Measurements from ENCODE around the gene LGR6. TPM values are rescaled to one million over a fixed set of nuclear protein-coding genes. Genes with fewer than 3 reads are reported as not detected.

LGR6 gene
- total RNA-seq, 1 experiment from 2014 or later, result 1.0 TPM

DNA sequence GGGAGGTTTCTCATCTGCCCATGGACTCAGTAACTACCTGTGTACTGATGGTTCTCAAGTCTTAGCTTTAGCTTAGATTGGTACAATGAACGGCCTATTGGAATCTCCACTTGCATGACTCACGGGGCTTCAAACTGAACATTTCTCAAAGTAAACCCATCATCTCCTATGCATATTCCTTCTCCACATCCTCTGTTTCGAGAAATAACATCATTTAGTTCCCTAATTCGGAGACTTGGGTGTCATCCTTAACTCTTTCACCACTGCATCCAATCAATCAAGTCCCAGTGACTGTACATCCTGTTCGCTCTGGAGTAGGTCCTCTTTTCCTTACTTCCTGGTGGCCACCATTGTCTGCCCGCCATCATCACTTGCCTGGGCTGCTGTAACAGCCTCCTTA, 55.8 kb downstream of the LGR6 start:
- Mint-ChIP-seq H3K27me3 (ENCODE audit: low read depth) (peaks cover 10% of the 10 kb centered on the region), H3K4me3 (no peak overlapping the region), H3K9me3 (no peaks in the 10 kb centered on the region), H3K27ac (no peak overlapping the region), H3K36me3 (ENCODE audit: insufficient read depth in 1 of 3, low read depth in 3 of 3) (no peaks in the 10 kb centered on the region), H3K4me1 (peaks cover 11 to 27% of the 10 kb centered on the region in 2 experiments)
- H2BK12ac ChIP-seq (ENCODE audit: insufficient read length, low read depth, low read length), result no peak overlapping the region
- no peaks in the 10 kb centered on the region for H4K20me1 ChIP-seq (ENCODE audit: control insufficient read depth, insufficient read depth, insufficient read length)
- no peak overlapping the region for H3K14ac ChIP-seq (ENCODE audit: insufficient read depth, low read length)
- no peak overlapping the region for H3K4ac ChIP-seq (ENCODE audit: low read depth, low read length)
- no peak overlapping the region for H2BK5ac ChIP-seq (ENCODE audit: insufficient read length, low read length)
- H3K23me2 ChIP-seq (ENCODE audit: insufficient read length, low read depth, low read length, poor library complexity, severe bottlenecking), result no peaks in the 10 kb centered on the region
- no peak overlapping the region for H2BK120ac ChIP-seq (ENCODE audit: low read depth, low read length, poor library complexity, severe bottlenecking)
- no peaks in the 10 kb centered on the region for H3K9me3 ChIP-seq (ENCODE audit: control insufficient read depth, low read depth, low read length)
- WGBS (ENCODE audit: extremely low coverage, insufficient read length, low lambda C conversion rate), result no CpG with 5 or more reads among the region's 6 CpGs
- no peak overlapping the region for H4K91ac ChIP-seq (ENCODE audit: insufficient read length, low read depth, low read length)
- H3K9ac ChIP-seq (ENCODE audit: extremely low read depth, insufficient read length, low read length), result no peak overlapping the region
- H3K79me1 ChIP-seq (ENCODE audit: insufficient read depth, low read depth, low read length, poor library complexity, severe bottlenecking), result no peaks in the 10 kb centered on the region
- no peak for DNase-seq
- no peak overlapping the region for H2AK5ac ChIP-seq (ENCODE audit: insufficient read length, low read length)
- H3K27me3 ChIP-seq (ENCODE audit: insufficient read depth, low read length), result no peaks in the 10 kb centered on the region; the same call in 1 of the 2 replicates
- H4K5ac ChIP-seq (ENCODE audit: insufficient read length, low read depth, low read length), result no peak overlapping the region
- no peak overlapping the region for H4K8ac ChIP-seq (replicated peaks; ENCODE audit: insufficient read length, low read depth, low read length)
- H3T11ph ChIP-seq (ENCODE audit: low read length), result no peak overlapping the region
- H2BK15ac ChIP-seq (ENCODE audit: low read depth, low read length), result no peak overlapping the region
- TF ChIP-seq, protein P1, sequence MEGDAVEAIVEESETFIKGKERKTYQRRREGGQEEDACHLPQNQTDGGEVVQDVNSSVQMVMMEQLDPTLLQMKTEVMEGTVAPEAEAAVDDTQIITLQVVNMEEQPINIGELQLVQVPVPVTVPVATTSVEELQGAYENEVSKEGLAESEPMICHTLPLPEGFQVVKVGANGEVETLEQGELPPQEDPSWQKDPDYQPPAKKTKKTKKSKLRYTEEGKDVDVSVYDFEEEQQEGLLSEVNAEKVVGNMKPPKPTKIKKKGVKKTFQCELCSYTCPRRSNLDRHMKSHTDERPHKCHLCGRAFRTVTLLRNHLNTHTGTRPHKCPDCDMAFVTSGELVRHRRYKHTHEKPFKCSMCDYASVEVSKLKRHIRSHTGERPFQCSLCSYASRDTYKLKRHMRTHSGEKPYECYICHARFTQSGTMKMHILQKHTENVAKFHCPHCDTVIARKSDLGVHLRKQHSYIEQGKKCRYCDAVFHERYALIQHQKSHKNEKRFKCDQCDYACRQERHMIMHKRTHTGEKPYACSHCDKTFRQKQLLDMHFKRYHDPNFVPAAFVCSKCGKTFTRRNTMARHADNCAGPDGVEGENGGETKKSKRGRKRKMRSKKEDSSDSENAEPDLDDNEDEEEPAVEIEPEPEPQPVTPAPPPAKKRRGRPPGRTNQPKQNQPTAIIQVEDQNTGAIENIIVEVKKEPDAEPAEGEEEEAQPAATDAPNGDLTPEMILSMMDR (conservative IDR thresholded peaks at IDR 0.05), result no peak
- H3K79me2 ChIP-seq (ENCODE audit: insufficient read depth, low read length), result no peaks in the 10 kb centered on the region
- H3K56ac ChIP-seq (ENCODE audit: insufficient read length, low read depth, low read length), result no peak overlapping the region
- H3K4me2 ChIP-seq (ENCODE audit: insufficient read depth, insufficient read length, low read length), result no peak overlapping the region
- no peak overlapping the region for H3K23ac ChIP-seq (ENCODE audit: insufficient read length, low read depth, low read length)
- no peak overlapping the region for H3K18ac ChIP-seq (ENCODE audit: insufficient read length, low read depth, low read length)
- H2AFZ ChIP-seq (ENCODE audit: low read length), result no peak overlapping the region
- H3K27ac ChIP-seq (ENCODE audit: insufficient read length, low read depth, low read length), result no peak overlapping the region
- no peak overlapping the region for H2BK20ac ChIP-seq (ENCODE audit: low read depth, low read length, poor library complexity, severe bottlenecking)
- no peaks in the 10 kb centered on the region for H3K4me1 ChIP-seq (ENCODE audit: insufficient read depth, low read length)

Data from H9 (cell line).